ENCODE results near the gene RCBTB1.

DNA sequence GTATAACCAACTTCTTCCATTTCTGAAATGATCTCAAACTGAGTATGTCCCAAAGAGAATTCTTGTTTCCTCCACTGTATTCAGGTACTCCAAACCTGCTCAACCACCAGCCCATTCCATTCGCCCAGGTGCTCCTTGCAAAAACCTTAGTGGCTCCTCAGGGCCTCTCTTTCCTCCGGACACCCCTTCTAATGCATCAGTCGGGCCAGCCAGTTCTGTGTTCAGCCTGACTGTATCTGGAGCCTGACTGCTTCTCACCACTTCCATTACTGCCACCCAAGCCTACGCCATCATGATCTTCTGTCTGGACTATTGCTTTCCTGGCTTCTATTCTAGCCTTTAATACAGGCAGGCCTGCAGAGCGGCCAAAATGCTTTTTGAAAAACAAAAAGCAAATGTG lies 88.1 kb downstream of the RCBTB1 start:
- TF ChIP-seq, protein P1, sequence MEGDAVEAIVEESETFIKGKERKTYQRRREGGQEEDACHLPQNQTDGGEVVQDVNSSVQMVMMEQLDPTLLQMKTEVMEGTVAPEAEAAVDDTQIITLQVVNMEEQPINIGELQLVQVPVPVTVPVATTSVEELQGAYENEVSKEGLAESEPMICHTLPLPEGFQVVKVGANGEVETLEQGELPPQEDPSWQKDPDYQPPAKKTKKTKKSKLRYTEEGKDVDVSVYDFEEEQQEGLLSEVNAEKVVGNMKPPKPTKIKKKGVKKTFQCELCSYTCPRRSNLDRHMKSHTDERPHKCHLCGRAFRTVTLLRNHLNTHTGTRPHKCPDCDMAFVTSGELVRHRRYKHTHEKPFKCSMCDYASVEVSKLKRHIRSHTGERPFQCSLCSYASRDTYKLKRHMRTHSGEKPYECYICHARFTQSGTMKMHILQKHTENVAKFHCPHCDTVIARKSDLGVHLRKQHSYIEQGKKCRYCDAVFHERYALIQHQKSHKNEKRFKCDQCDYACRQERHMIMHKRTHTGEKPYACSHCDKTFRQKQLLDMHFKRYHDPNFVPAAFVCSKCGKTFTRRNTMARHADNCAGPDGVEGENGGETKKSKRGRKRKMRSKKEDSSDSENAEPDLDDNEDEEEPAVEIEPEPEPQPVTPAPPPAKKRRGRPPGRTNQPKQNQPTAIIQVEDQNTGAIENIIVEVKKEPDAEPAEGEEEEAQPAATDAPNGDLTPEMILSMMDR (IDR thresholded peaks at IDR 0.05; ENCODE audit: low read depth, low read length), result no peak
- TF ChIP-seq EZH2phosphoT487 (IDR thresholded peaks at IDR 0.05; ENCODE audit: low read depth), result no peak

All from OCI-LY3 (cell line).